ENCODE results near the gene NLGN2. TPM values are rescaled to one million over a fixed set of nuclear protein-coding genes. Genes with fewer than 3 reads are reported as not detected.

NLGN2 gene
- total RNA-seq, 4 donors from 2014 or later: 6.1 to 8.8 (median 8.1) TPM

GRCh38 chr17:7416323-7416722 is 8.7 kb downstream of the NLGN2 start:
- no peak for DNase-seq (ENCODE audit: low spot score)
- no peak for TF ChIP-seq CTCF (IDR thresholded peaks at IDR 0.05)
- no peak for ATAC-seq (ENCODE audit: low FRiP score)

- no peak for TF ChIP-seq CTCF (IDR thresholded peaks at IDR 0.05)
- ATAC-seq (ENCODE audit: low FRiP score) (no peak), DNase-seq (ENCODE audit: low spot score) (no peak)
Measured at GRCh38 chr17:7417056-7417655, 9.5 kb downstream of the NLGN2 start.

GRCh38 chr17:7418472-7419152 is 11.0 kb downstream of the NLGN2 start:
- DNase-seq (ENCODE audit: low spot score) (no peak), ATAC-seq (ENCODE audit: low FRiP score) (no peak)
- TF ChIP-seq CTCF (IDR thresholded peaks at IDR 0.05): no peak

- no peak for DNase-seq (ENCODE audit: low spot score)
- no peak for ATAC-seq (ENCODE audit: low FRiP score)
- TF ChIP-seq CTCF (IDR thresholded peaks at IDR 0.05): no peak
Measured at GRCh38 chr17:7419819-7420610, 12.4 kb downstream of the NLGN2 start, which contains the start of gene SPEM1. Gene SPEM1 (plus strand): TSS chr17:7420324. CDS start chr17:7420385, 61 bp downstream.

GRCh38 chr17:7421186-7421585 is 13.5 kb downstream of the NLGN2 start:
- ATAC-seq (ENCODE audit: low FRiP score) (no peak), DNase-seq (ENCODE audit: low spot score) (no peak)
- no peak for TF ChIP-seq CTCF (IDR thresholded peaks at IDR 0.05)

- no peak for ATAC-seq (ENCODE audit: low FRiP score)
- DNase-seq (ENCODE audit: low spot score): no peak
- no peak for TF ChIP-seq CTCF (IDR thresholded peaks at IDR 0.05)
Measured at GRCh38 chr17:7423679-7424078, 16.0 kb downstream of the NLGN2 start.
